Neural progenitor cell (in vitro differentiated cells): ENCODE results near the gene GLB1L2.

Experiments used
- EZH2phosphoT487 ChIP-seq: fragments of 200-600 bp; sonication (generic); IDR thresholded peaks from 2 replicates; pipeline ENCODE4 v1.6.1; 2017; ENCODE audit warnings: antibody characterized with exemption
- TF ChIP-seq, protein P1 (sequence below): fragments of 200-600 bp; sonication (generic); IDR thresholded peaks from 2 replicates; pipeline ENCODE4 v1.5.1; 2017; ENCODE audit warnings: antibody characterized with exemption, mild to moderate bottlenecking

DNA sequence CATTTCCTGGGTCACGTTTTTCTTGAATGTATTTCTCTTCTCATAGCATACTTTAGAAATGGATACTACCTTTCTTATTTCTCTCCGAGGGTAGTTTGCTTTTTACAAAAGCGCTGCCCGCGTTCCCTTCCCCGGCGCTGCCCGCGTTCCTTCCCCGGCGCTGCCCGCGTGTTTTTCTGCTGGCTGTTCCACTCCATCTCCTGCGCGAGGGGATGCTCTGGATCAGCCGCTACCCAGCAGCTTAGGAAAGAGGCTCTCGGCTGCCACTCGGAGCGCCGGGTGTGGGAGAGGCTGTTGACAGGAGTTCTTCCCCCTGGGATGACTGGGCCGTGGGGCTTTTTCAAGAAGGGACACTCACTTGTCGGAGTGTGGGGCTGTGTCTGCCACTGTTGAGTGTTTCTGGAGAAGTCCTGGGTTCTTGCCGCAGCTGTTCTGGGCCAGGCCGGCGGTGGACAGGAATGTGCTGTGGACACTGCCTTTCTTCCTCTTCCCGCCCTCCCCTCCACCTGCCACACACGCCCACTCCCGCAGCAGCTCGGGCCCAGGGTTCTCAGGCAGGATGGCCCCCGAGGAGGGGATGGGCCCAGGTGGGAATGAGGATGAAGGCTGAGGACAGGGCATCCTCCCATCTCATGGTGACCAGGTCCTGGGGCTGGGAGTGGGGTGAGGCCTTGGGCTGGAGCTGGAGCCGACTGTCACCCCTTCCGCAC, 30.6 kb downstream of the GLB1L2 start:
- TF ChIP-seq, protein P1, sequence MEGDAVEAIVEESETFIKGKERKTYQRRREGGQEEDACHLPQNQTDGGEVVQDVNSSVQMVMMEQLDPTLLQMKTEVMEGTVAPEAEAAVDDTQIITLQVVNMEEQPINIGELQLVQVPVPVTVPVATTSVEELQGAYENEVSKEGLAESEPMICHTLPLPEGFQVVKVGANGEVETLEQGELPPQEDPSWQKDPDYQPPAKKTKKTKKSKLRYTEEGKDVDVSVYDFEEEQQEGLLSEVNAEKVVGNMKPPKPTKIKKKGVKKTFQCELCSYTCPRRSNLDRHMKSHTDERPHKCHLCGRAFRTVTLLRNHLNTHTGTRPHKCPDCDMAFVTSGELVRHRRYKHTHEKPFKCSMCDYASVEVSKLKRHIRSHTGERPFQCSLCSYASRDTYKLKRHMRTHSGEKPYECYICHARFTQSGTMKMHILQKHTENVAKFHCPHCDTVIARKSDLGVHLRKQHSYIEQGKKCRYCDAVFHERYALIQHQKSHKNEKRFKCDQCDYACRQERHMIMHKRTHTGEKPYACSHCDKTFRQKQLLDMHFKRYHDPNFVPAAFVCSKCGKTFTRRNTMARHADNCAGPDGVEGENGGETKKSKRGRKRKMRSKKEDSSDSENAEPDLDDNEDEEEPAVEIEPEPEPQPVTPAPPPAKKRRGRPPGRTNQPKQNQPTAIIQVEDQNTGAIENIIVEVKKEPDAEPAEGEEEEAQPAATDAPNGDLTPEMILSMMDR: no peak
- no peak for TF ChIP-seq EZH2phosphoT487
